OCI-LY7 (cell line): ENCODE results near the gene PPP1R12C. TPM values are rescaled to one million over a fixed set of nuclear protein-coding genes. Genes with fewer than 3 reads are reported as not detected.

Experiments
- BruUV-seq: library from RNA; stranded (reverse); fragments of 400-500 nt; replicated peaks from 2 replicates; lab custom pipeline; 2021; lab: Mats Ljungman, UMichigan
- CTCF ChIA-PET: fragments of 300-600 bp; sonication (Branson Sonifier 250); formaldehyde crosslinking; loops from one replicate; lab custom pipeline; 2022; ENCODE audit warnings: antibody characterized with exemption; ENCODE audit not compliant: unreplicated experiment; lab: Charles Lee
- POLR2A ChIA-PET: fragments of 300-600 bp; sonication (Branson Sonifier 250); formaldehyde crosslinking; loops from one replicate; lab custom pipeline; 2022; ENCODE audit warnings: antibody characterized with exemption; lab: Charles Lee
- DNase-seq: peaks from one replicate; pipeline ENCODE4 v3.0.0-alpha.2; 2015; ENCODE audit warnings: low spot score
- H2AFZ ChIP-seq: fragments of 200-600 bp; sonication (generic), shearing (Covaris generic); 2 replicates; pipeline ENCODE4 v1.6.1; 2014; ENCODE audit warnings: mild to moderate bottlenecking, antibody characterized with exemption, low read length, moderate library complexity
- H3K27ac ChIP-seq: fragments of 200-600 bp; sonication (generic); 2 replicates; pipeline ENCODE4 v1.5.1; 2014; ENCODE audit warnings: mixed run types, low read depth, mild to moderate bottlenecking, moderate library complexity, low read length, inconsistent platforms; ENCODE audit not compliant: poor library complexity, severe bottlenecking
- H3K36me3 ChIP-seq: fragments of 200-600 bp; sonication (generic); 2 replicates; pipeline ENCODE4 v1.6.1; 2014; ENCODE audit warnings: mild to moderate bottlenecking, antibody characterized with exemption, low read length, moderate library complexity, mixed read lengths; ENCODE audit not compliant: insufficient read depth
- H3K4me1 ChIP-seq: fragments of 200-600 bp; sonication (generic); 2 replicates; pipeline ENCODE4 v1.5.1; 2014; ENCODE audit warnings: mild to moderate bottlenecking, low read length; ENCODE audit not compliant: insufficient read depth, poor library complexity, severe bottlenecking
- H3K4me2 ChIP-seq: fragments of 200-600 bp; sonication (generic); 2 replicates; pipeline ENCODE4 v1.6.1; 2014; ENCODE audit warnings: mild to moderate bottlenecking, low read length
- H3K4me3 ChIP-seq: fragments of 200-600 bp; sonication (generic); 2 replicates; pipeline ENCODE4 v1.5.1; 2014; ENCODE audit warnings: mild to moderate bottlenecking, low read depth, low read length; ENCODE audit not compliant: poor library complexity, severe bottlenecking
- H3K79me2 ChIP-seq: fragments of 200-600 bp; sonication (generic); 2 replicates; pipeline ENCODE4 v1.6.1; 2016; ENCODE audit warnings: low read depth, mild to moderate bottlenecking, low read length, moderate library complexity, mixed read lengths; ENCODE audit not compliant: insufficient read depth
- H3K9me2 ChIP-seq: fragments of 200-600 bp; sonication (generic); 2 replicates; pipeline ENCODE4 v1.6.1; 2016; ENCODE audit warnings: mild to moderate bottlenecking, low read length, mixed read lengths; ENCODE audit not compliant: insufficient read depth
- H3K9me3 ChIP-seq: fragments of 200-600 bp; sonication (generic); 2 replicates; pipeline ENCODE4 v1.6.1; 2014; ENCODE audit warnings: mild to moderate bottlenecking, mixed run types, low read length, mixed read lengths
- H4K20me1 ChIP-seq: fragments of 200-600 bp; sonication (generic); 2 replicates; pipeline ENCODE4 v1.6.1; 2014; ENCODE audit warnings: mild to moderate bottlenecking, antibody characterized with exemption, low read length, moderate library complexity, mixed read lengths; ENCODE audit not compliant: insufficient read depth
- EZH2phosphoT487 ChIP-seq: fragments of 200-600 bp; sonication (generic); IDR thresholded peaks from 2 replicates; pipeline ENCODE4 v1.6.1; 2018; ENCODE audit warnings: low read depth, borderline replicate concordance, mild to moderate bottlenecking, mixed run types, antibody characterized with exemption, low read length, moderate library complexity, mixed read lengths
- intact Hi-C: fragments of 100-400 bp; cut with micrococcal nuclease; formaldehyde crosslinking; loops from one replicate; pipeline ENCODE4 v1.10.0; 2022; ENCODE audit not compliant: unreplicated experiment
- total RNA-seq, 2 experiments: library from RNA; depleted of rRNA in 1 of 2; stranded (reverse); fragments of >200 nt in 1 of 2; shearing (Covaris generic) in 1 of 2; gene quantifications; 2 replicates each; pipeline ENCODE4 v1.2.3, GENCODE V29; 2014 to 2022
- TF ChIP-seq, protein P1 (sequence below): fragments of 200-600 bp; sonication (generic); conservative IDR thresholded peaks from 2 replicates; pipeline ENCODE4 v1.5.1; 2014; ENCODE audit warnings: mild to moderate bottlenecking, antibody characterized with exemption, low read length, moderate library complexity, mixed read lengths

The PPP1R12C gene
- total RNA-seq, 2 experiments from 2014 or later = 177 to 211 TPM

DNA sequence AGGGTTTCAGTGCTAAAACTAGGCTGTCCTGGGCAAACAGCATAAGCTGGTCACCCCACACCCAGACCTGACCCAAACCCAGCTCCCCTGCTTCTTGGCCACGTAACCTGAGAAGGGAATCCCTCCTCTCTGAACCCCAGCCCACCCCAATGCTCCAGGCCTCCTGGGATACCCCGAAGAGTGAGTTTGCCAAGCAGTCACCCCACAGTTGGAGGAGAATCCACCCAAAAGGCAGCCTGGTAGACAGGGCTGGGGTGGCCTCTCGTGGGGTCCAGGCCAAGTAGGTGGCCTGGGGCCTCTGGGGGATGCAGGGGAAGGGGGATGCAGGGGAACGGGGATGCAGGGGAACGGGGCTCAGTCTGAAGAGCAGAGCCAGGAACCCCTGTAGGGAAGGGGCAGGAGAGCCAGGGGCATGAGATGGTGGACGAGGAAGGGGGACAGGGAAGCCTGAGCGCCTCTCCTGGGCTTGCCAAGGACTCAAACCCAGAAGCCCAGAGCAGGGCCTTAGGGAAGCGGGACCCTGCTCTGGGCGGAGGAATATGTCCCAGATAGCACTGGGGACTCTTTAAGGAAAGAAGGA lies 2.8 kb downstream of the PPP1R12C start:
- H3K4me3 ChIP-seq = peak overlapping the region; percentile 86
- peaks cover 51% of the 10 kb centered on the region for H3K4me1 ChIP-seq
- POLR2A ChIA-PET = no interaction called here
- H4K20me1 ChIP-seq = peaks cover 19% of the 10 kb centered on the region
- no peak for DNase-seq
- intact Hi-C loops = no loop called here
- H3K9me3 ChIP-seq = no peaks in the 10 kb centered on the region
- peak overlapping the region; percentile 84 for H3K27ac ChIP-seq
- H3K36me3 ChIP-seq = peaks cover 47% of the 10 kb centered on the region
- no peak overlapping the region for H2AFZ ChIP-seq
- BruUV-seq = no TSS peak
- TF ChIP-seq, protein P1, sequence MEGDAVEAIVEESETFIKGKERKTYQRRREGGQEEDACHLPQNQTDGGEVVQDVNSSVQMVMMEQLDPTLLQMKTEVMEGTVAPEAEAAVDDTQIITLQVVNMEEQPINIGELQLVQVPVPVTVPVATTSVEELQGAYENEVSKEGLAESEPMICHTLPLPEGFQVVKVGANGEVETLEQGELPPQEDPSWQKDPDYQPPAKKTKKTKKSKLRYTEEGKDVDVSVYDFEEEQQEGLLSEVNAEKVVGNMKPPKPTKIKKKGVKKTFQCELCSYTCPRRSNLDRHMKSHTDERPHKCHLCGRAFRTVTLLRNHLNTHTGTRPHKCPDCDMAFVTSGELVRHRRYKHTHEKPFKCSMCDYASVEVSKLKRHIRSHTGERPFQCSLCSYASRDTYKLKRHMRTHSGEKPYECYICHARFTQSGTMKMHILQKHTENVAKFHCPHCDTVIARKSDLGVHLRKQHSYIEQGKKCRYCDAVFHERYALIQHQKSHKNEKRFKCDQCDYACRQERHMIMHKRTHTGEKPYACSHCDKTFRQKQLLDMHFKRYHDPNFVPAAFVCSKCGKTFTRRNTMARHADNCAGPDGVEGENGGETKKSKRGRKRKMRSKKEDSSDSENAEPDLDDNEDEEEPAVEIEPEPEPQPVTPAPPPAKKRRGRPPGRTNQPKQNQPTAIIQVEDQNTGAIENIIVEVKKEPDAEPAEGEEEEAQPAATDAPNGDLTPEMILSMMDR = no peak
- no peak for TF ChIP-seq EZH2phosphoT487
- H3K9me2 ChIP-seq = no peaks in the 10 kb centered on the region
- CTCF ChIA-PET = no interaction called here
- peak overlapping the region; percentile 96 for H3K4me2 ChIP-seq
- peaks cover 75% of the 10 kb centered on the region for H3K79me2 ChIP-seq

DNA sequence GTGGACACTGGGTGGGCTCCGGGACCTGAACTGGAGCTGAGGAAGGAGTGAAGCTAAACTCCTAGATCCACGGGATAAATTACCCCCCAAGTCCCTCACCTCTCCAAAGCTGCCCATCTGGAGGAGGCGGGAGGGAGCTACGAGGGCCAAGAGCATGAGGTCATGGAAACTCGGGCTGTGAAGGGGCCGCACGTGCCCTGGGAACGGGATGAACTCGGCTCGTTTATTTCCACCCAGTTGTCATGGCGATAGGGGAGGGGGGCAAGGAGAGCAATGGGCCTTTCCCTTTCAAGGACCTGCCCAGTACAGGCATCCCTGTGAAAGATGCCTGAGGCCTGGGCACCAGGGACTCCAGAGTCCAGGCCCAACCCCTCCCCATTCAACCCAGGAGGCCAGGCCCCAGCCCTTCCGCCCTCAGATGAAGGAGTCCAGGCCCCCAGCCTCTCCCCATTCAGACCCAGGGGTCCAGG lies 3.8 kb downstream of the PPP1R12C start:
- Histone ChIP-seq H3K79me2 (peaks cover 72% of the 10 kb centered on the region), H3K4me2 (peak overlapping the region; percentile 96)

More for the DNA sequence above, 3.8 kb downstream of the PPP1R12C start:
- POLR2A ChIA-PET = no interaction called here
- H3K36me3 ChIP-seq = peaks cover 57% of the 10 kb centered on the region
- H3K27ac ChIP-seq = peak overlapping the region; percentile 84
- H2AFZ ChIP-seq = no peak overlapping the region
- no peak for TF ChIP-seq EZH2phosphoT487
- TF ChIP-seq, protein P1 = no peak
- peaks cover 19% of the 10 kb centered on the region for H4K20me1 ChIP-seq
- H3K4me1 ChIP-seq = peaks cover 41% of the 10 kb centered on the region
- no peaks in the 10 kb centered on the region for H3K9me3 ChIP-seq
- intact Hi-C loops = loop anchor here (1.0 kb wide), 1 partner anchor 22 kb away; no protein-coding TSS in a partner anchor
- H3K4me3 ChIP-seq = peak overlapping the region; percentile 86
- CTCF ChIA-PET = no interaction called here
- no TSS peak for BruUV-seq
- H3K9me2 ChIP-seq = no peaks in the 10 kb centered on the region
- DNase-seq = peak; percentile 60
